Middle frontal gyrus (tissue), 1 donor: ENCODE data around the gene RARG.

ENCODE experiments used
- DNase-seq: peaks from one replicate; pipeline ENCODE4 v3.0.0-alpha.2; 2015; ENCODE audit warnings: low spot score; ENCODE audit errors: extremely low spot score

The RARG gene

DNA sequence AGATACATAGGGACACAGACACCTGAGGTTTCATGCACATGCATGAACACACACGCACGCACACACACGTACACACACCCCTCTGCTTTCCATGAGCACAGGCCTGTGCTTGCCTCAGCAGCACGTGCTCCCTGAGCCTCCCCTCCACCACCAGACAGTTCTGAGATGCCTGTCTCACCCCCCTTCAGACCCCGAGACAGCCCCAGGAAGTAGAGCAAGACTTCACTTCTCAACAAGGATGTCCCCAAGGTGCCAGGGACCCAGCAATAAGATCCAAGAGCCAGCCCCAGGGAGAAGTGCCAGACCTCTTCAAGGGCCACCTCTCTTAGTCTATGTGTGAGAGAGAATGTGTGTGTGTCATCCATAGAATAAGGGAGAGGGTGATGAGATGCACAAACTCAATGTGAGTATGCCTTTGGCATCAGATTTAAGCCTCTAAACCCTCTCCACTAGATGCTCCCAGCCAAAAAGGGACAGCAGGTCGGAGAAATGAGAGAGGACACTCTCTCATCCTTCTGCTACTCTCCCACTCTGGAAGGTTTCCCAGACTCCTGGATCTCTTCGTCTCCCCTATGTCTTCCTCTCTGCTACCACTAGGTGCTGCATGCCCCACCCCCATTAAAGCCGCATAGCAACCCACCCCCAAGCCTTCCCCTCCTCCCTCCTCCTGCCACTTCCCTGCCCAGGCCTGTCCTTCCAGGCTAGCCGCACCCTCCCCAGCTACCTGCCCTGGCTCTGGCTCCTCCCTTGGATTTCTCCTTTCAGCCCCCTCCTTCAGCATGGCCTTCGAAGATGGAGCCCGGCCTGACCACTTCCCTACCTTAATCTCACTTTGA is 7.7 kb downstream of the RARG start:
- no peak for DNase-seq

- DNase-seq = no peak
These were observed 8.5 kb downstream of the RARG start for GRCh38 chr12:53223389-53224060.

DNA sequence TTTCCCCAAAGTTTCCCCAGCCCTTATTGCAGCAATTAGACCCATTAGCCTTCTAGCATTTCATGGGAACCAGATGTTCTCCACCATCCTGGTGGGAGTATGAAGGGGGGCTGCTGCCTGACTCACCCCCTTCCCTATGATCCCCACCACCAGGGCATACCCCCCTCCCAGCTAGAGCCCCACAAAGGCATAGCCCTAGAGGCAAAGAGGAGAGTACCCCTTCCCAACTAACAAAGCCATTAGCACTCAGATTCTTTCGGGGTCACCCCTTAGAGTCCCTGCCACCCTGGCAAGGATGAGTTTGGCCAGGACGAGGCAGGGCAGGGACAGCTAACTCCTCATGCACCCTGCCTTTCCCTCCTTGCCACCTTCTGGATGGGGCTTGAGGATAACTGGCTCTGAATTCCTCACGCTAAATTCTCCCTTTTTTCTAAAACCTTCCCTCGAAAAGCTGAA is 9.2 kb downstream of the RARG start:
- no peak for DNase-seq

- no peak for DNase-seq
These were observed 9.8 kb downstream of the RARG start for GRCh38 chr12:53222170-53222721.

GRCh38 chr12:53221203-53222080 is 10.6 kb downstream of the RARG start:
- DNase-seq = no peak

DNA sequence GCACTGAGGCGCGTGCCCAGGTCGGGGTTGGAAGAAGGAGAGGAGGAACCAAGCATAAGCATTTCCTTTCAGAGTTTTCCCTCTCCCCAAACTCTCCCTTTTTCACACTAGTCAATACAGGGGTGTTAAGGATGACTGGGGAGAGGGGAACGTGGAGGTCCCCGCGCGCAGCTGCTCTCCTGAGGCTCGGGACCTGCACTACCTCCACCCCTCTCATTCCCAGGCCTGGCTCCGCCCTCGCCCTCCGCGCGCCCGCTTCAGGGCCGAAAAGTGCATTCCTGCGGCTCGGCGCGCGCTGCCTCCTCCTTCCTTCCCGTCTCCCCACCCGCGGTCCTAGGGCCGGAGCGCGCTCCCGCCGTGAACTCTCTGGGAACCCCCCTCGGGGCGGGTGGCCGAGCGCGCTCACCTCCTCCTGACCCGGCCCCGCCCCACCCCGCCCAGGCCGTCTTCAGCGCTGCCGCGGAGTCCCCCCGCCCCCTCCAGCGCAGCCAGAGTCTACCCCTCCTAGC is 11.3 kb downstream of the RARG start:
- DNase-seq = peak; percentile 54

DNA sequence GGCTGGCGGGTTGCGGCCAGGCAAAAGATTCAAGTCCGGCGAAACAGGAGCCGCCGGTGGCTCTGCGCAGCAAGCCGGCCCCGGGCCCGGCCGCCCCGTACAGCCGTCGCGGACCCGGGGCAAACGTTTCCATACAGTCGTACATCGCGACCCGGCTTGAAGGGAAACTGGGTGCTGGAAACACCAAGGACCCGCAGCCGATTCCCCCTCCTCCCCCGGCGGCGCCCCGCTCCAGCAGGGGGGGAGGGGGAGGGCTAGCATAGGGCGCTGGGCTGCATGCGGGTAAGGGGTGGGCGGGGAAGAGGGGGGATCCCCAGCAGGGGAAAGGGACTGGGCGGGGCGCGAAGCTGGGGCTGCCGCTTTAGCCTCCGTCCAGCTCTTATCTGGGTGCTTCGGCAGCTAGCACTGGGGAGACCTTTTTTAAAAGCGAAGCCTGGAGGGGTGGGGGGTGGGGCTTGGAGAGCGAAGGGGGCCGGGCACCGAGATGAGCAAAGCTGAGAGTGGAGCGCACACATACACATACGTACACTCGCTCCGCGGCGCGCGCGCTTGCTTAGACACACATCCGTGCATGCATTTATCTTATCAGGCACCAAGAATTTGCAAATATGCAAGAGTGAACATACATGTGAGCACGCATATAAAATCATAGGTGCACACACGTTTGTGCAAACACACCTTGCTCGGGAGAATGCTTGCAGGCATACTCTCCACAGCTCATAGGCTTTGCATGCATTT is 11.9 kb downstream of the RARG start:
- DNase-seq = no peak

- DNase-seq = no peak
These were observed 12.6 kb downstream of the RARG start for GRCh38 chr12:53219292-53219955.

DNA sequence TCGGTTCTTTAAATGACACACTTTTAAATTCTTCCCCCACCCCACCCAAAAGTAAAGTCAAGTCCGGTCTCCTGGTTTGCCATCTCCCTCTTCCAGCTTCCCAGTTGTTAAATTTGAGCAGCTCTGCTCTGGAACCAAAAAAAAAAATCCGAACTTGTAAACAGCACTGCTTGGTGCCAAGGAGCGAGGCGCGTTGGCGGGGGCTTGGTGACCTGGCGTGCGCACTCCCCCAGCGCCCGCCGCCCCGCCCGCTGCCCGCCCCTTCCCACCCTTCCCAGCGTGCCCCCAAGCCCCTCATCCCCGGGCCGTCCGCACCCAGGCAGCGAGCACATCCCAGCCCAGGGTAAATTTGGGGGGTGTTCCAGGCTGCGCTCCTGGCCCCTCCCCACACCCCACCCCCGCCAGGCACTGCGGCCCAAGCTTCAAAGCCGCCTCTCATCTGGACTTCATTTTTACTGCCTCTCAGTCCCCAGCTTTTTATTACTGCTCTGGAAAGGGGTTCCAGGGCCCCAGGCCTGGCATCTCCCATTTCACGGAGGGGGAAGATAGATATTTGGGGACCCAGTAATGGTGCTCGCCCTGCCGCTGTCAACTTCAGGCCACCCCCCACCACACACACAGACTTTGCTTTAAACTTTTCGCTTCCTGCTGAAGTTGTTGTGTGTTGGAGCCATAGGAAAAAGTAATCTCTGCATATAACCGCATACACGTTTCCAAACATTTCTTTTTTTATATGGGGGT is 13.3 kb downstream of the RARG start:
- no peak for DNase-seq

DNA sequence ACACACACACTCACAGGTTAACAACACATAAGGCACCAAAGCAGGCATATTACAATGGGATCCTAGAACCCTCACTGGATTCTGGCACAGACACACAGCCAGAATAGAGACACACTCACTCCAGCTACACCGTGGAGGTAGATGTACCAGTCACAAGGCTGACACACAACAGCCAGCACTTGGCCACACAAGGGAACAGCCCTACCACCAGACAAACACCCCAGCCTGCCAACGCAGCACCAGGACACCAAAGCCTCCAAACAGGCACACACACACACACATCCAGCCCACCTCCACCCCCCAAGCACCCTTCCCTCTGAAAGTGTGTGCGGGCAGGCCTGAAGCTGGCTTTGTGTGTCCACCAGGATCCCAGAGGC is 14.1 kb downstream of the RARG start:
- no peak for DNase-seq

GRCh38 chr12:53217051-53217930 is 14.7 kb downstream of the RARG start:
- DNase-seq = no peak

DNA sequence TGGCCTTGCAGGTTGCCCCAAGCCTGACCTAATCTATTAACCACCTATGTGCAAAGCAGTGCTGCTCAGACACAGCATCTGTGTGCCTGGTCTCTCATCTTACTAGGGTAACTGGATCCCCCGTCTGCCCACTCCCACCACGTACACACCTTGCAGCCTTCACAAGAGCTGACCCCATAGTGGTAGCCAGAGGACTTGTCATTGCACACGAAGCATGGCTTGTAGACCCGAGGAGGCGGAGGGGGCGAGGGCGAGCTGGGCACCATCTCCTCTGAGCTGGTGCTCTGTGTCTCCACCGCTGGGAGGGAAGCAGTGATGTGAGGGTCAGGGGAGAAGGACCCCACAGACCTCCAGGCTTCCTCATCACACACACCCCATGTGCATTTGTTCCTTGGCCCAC is 16.5 kb downstream of the RARG start:
- no peak for DNase-seq

GRCh38 chr12:53214687-53215455 is 17.1 kb downstream of the RARG start:
- DNase-seq = no peak

DNA sequence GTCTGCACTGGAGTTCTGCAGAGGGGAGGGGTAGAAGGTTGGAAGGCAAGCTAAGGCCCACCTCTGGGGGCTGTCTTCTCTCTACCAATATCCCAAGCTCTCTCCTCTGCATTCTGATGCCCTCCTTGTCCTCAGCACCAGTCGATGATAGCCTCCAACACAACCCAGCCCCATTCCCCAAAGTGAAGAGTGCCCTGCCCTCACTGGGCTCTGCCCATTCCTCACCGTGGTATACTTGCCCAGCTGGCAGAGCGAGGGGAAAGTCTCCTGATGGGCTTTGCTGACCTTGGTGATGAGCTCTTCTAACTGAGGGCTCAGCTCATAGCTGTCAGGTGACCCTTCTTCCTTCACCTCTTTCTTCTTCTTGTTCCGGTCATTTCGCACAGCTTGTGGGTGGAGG is 17.8 kb downstream of the RARG start:
- no peak for DNase-seq

GRCh38 chr12:53213348-53213747 is 18.7 kb downstream of the RARG start:
- DNase-seq = peak; percentile 66

- DNase-seq = no peak
These were observed 19.1 kb downstream of the RARG start for GRCh38 chr12:53212931-53213330.

GRCh38 chr12:53211476-53212381 is 20.3 kb downstream of the RARG start:
- DNase-seq = no peak
